BE2C (cell line): ENCODE measurements around the gene OPRL1.

Experiments used
- DNase-seq: peaks from one replicate; pipeline ENCODE4 v3.0.0-alpha.2; 2020
- H3K27me3 ChIP-seq: fragments of 250-450 bp; sonication (Bioruptor Pico); 2 replicates; pipeline ENCODE4 v1.5.1; 2020; ENCODE audit warnings: mild to moderate bottlenecking
- H3K36me3 ChIP-seq: fragments of 250-450 bp; sonication (Bioruptor Pico); 2 replicates; pipeline ENCODE4 v1.5.1; 2020; ENCODE audit warnings: mild to moderate bottlenecking
- H3K4me1 ChIP-seq: fragments of 250-450 bp; sonication (Bioruptor Pico); 2 replicates; pipeline ENCODE4 v1.5.1; 2020
- H3K4me3 ChIP-seq: 2 replicates; pipeline ENCODE4 v1.5.1; 2011; ENCODE audit warnings: low read depth, low read length
- H3K9me3 ChIP-seq: fragments of 250-450 bp; sonication (Bioruptor Pico); 2 replicates; pipeline ENCODE4 v1.5.1; 2020
- TF ChIP-seq, protein P1 (sequence below): IDR thresholded peaks from 2 replicates; pipeline ENCODE4 v1.5.1; 2012; ENCODE audit warnings: mild to moderate bottlenecking, low read depth, low read length

The OPRL1 gene

DNA sequence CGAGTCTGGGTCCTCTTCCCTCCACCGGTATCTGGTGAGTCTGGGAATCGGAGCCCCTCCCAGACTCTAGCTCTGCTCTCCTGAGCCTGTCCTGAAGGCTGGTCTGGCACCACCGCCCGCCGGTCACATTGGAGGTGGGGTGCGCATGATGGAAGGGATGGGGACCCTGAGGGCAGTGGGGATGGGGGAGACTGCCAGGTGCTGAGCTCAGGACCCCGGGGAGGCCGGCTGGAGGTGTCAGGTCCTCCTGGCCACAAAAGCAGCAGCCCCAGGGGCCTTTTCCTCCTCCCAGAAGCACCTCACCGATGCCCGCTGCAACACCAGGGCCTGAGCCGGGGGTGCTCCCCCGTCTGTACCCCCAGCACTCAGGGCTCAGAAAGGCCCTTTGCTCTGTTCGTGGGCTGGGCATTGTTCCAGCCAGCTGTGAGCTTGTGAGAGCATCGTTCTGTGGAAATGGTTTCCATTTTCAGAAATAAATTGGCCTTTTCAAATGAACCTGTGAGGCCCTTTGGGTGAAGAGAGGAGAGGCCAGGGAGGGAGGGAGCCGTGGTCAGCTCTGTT is 30.0 kb downstream of the OPRL1 start:
- DNase-seq = peak; percentile 31
- Histone ChIP-seq H3K4me1 (peaks cover 59% of the 10 kb centered on the region), H3K36me3 (no peaks in the 10 kb centered on the region; the same call in 1 of the 2 replicates), H3K9me3 (no peaks in the 10 kb centered on the region), H3K27me3 (no peaks in the 10 kb centered on the region), H3K4me3 (no peak overlapping the region)
- TF ChIP-seq, protein P1, sequence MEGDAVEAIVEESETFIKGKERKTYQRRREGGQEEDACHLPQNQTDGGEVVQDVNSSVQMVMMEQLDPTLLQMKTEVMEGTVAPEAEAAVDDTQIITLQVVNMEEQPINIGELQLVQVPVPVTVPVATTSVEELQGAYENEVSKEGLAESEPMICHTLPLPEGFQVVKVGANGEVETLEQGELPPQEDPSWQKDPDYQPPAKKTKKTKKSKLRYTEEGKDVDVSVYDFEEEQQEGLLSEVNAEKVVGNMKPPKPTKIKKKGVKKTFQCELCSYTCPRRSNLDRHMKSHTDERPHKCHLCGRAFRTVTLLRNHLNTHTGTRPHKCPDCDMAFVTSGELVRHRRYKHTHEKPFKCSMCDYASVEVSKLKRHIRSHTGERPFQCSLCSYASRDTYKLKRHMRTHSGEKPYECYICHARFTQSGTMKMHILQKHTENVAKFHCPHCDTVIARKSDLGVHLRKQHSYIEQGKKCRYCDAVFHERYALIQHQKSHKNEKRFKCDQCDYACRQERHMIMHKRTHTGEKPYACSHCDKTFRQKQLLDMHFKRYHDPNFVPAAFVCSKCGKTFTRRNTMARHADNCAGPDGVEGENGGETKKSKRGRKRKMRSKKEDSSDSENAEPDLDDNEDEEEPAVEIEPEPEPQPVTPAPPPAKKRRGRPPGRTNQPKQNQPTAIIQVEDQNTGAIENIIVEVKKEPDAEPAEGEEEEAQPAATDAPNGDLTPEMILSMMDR = no peak

DNA sequence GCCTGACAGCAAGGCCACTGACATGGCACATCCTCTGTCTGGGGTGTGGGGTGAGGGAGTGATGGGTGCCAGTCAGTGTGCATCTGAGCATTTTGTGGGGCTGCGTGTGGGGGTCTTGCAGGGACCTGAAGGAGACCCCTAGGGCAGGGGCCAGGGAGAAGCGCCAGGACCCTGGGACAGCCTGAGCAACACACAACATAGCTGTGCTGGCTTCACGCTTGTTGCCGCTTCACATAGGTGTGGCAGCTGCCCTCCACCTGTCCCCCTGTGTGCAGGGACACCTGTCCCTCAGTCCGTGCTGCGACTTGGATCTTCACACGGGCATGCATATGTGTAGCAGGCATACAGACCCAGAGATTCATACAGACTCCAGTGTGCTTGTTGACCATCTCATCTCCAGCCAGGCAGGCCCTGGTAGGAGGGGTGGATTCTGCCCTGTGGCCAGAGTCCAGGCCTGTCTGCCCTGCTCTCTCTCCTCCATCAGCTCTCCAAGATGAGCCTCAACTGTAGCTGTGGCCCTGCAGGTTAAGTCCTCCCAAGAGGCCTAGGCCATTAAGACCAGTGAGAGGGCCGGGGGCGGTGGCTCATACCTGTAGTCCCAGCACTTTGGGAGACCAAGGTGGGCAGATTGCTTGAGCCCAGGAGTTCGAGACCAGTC is 30.7 kb downstream of the OPRL1 start:
- TF ChIP-seq, protein P1 = no peak

DNA sequence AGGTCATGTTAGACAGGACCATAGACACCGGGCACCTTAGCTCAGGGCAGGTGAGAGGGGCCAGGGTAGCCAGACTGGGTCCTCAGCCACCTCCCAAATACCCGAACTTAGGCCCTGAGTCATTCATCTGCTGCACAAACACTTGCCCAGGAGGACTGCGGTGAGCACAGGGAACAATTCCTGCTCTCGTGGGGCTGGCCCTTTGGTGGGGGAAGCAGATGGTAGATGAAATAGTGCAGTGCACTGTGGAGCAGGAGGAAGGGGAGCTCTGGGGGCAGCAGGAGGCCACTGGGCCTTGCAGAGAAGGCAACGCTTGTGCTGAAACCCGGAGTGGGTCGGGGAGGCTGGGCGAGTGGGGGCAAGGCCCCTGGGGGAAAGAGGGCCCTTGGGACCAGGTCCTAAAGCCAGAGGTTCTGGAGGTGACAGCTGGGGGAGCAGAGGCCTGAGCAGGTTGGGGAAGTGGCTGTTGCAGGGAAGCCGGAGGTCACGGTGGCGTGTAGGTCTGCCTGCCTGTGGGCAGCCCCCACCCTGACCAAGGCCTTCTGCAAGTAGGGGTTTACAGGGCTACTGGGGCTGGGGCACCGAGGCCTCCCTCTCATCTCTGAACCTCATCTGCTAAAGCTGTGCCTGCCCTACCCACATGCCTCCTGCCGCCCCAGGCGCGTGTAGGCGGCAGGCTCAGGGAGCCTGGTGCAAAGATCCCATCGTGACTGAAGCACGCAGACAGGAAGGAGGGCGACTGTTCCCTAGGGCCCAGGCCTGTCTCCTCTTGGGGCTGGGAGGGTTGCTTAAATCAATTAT is 32.2 kb downstream of the OPRL1 start:
- H3K27me3 ChIP-seq = no peaks in the 10 kb centered on the region
- peaks cover 59% of the 10 kb centered on the region for H3K4me1 ChIP-seq
- DNase-seq = peak; percentile 91
- TF ChIP-seq, protein P1 = 0 out of 2 replicates have a peak, but pooled peaks have one; percentile 4
- no peaks in the 10 kb centered on the region for H3K9me3 ChIP-seq
- no peak overlapping the region for H3K4me3 ChIP-seq
- no peaks in the 10 kb centered on the region; the same call in 1 of the 2 replicates for H3K36me3 ChIP-seq

More for the DNA sequence above, 30.7 kb downstream of the OPRL1 start:
- Histone ChIP-seq H3K36me3 (no peaks in the 10 kb centered on the region; the same call in 1 of the 2 replicates), H3K4me3 (no peak overlapping the region), H3K27me3 (no peaks in the 10 kb centered on the region), H3K9me3 (no peaks in the 10 kb centered on the region), H3K4me1 (peaks cover 59% of the 10 kb centered on the region)
- DNase-seq = no peak

DNA sequence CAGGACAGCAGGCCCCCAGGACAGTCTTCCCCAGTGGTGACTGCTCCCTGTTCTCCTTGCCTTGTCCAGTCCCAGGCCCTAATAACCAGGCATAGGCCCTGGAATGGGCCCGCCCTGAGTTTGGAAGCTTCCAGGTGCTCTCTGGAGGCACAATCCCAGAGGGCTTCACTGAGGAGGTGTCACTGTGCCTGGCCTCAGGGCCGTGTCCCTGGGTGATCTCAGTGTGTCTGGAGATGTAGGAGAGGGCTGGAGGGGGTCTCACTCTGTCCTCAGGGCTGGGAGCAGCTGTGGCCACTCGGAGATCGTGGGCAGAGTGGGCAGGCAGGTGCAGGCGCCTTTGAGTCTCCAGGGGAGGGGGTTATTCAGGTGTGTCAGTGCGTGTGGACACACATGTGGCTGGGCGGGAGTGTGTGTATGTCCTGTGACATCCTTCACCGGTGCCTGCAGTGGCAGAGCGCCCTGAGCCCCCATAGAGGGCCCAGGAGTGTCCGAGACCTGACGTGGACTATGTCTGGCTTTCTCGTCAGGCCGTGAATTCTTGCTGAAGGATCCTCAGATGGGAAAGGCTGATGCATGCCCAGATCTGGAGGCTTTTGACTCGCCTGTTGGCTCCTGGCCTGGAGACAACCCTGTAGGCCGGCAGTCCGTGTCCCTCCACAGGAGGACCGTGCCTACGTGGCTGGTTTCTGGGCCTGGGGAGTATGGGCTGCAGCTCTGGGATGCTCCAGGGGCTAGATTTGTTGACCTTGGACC is 33.0 kb downstream of the OPRL1 start:
- no peaks in the 10 kb centered on the region for H3K36me3 ChIP-seq
- H3K9me3 ChIP-seq = no peaks in the 10 kb centered on the region
- DNase-seq = no peak
- H3K27me3 ChIP-seq = no peaks in the 10 kb centered on the region
- TF ChIP-seq, protein P1 = no peak
- H3K4me3 ChIP-seq = no peak overlapping the region
- peaks cover 51% of the 10 kb centered on the region for H3K4me1 ChIP-seq

DNA sequence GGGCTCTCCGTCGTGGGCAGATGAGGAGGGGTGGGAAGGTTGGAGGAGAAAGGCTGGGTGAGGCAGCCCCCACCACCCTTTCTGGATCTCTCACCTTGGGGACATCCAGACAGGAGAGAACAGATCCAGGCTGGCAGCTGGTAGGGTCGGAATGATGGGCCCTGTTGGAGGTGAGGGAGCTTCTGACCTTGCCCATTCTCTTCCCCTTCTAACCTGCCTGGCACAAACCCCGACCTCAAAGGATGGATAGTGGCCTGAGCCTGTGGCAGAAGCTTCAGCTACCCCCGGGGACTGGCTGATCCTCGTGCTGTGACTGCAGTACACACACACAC is 33.5 kb downstream of the OPRL1 start:
- Histone ChIP-seq H3K36me3 (no peaks in the 10 kb centered on the region), H3K4me3 (no peak overlapping the region), H3K4me1 (peaks cover 51% of the 10 kb centered on the region), H3K27me3 (no peaks in the 10 kb centered on the region), H3K9me3 (no peaks in the 10 kb centered on the region)
- TF ChIP-seq, protein P1 = no peak
- DNase-seq = no peak
